Right lobe of liver (tissue), 6 donors: Measurements from ENCODE around the gene GPC6. TPM values are rescaled to one million over a fixed set of nuclear protein-coding genes. Genes with fewer than 3 reads are reported as not detected.
A peak's percentile ranks its signal among the peaks of the same experiment; 100 is the strongest.

Source experiments
- ATAC-seq, 4 donors: fragments of 200-7000 bp; cut with Tn5 transposase; one replicate each; pipeline ENCODE4 v1.9.1; 2020; ENCODE audit warnings: mild to moderate bottlenecking in 4 of 4, moderate library complexity in 4 of 4
- DNase-seq, 3 donors: peaks; one replicate each; pipeline ENCODE4 v3.0.0-alpha.2; 2020
- H3K27ac ChIP-seq, 3 donors: fragments of 200-600 bp; one replicate each; pipeline ENCODE4 v1.8.0; 2022
- H3K27me3 ChIP-seq, 2 donors: fragments of 200-600 bp; one replicate each; pipeline ENCODE4 v1.8.0; 2022
- H3K36me3 ChIP-seq, 4 donors: fragments of 200-600 bp; sonication (generic) in 1 of 4; one replicate each; pipeline versions ENCODE4 v1.5.1 to v1.8.0; 2017 to 2022; ENCODE audit warnings: control low read depth in 1 of 4
- H3K4me1 ChIP-seq, 4 donors: fragments of 200-600 bp; sonication (generic) in 1 of 4; one replicate each; pipeline versions ENCODE4 v1.5.1 to v1.8.0; 2017 to 2022; ENCODE audit warnings: control low read depth in 1 of 4
- H3K4me3 ChIP-seq, 3 donors: fragments of 200-600 bp; one replicate each; pipeline ENCODE4 v1.8.0; 2022
- H3K9me3 ChIP-seq, 4 donors: fragments of 200-600 bp; sonication (generic) in 1 of 4; one replicate each; pipeline versions ENCODE4 v1.5.1 to v1.8.0; 2017 to 2022; ENCODE audit warnings: control low read depth in 1 of 4
- POLR2A ChIP-seq: fragments of 450-650 bp; IDR thresholded peaks from one replicate; pipeline ENCODE4 v1.6.1; 2017; ENCODE audit warnings: antibody characterized with exemption, mild to moderate bottlenecking
- WGBS: methylation state at CpG from one replicate; pipeline ENCODE4 v1.1.6; 2018; ENCODE audit warnings: low coverage, low lambda C conversion rate; ENCODE audit not compliant: insufficient coverage; ENCODE audit errors: missing lambda C conversion rate; 5-methylcytosine and 5-hydroxymethylcytosine counted together
- intact Hi-C, 2 donors: fragments of 100-400 bp; cut with DNase I; formaldehyde crosslinking; loops; one replicate each; pipeline versions ENCODE4 v1.11.2 to v1.14.1; 2022
- total RNA-seq, 6 experiments: library from RNA; depleted of rRNA in 2 of 6; stranded (reverse); fragments of >200 nt in 2 of 6; fragmentation: NEBNext Ultra II Directional in 3 of 6; extraction: Animal tissue kit (Norgen Biotek cat#: 25700) in 3 of 6; gene quantifications; one replicate each; pipeline versions ENCODE4 v1.1.0 to v1.2.4, GENCODE V29; 2016 to 2023
- TF ChIP-seq, protein P1 (sequence below), 4 donors: fragments of 200-600 bp in 3 of 4; fragments of 450-650 bp in 1 of 4; IDR thresholded peaks; one replicate each; pipeline versions ENCODE4 v1.5.1 to v1.8.0; 2016 to 2022; ENCODE audit warnings: antibody characterized with exemption in 4 of 4, mild to moderate bottlenecking in 2 of 4
- donor health status: DM: no; HTN: yes; CAD: no.
- donor health status: DM: no; HTN: no; CAD: no.
- donor health status: DM: no; HTN: no; CAD: no.
- donor health status: DM: no; HTN: yes; CAD: no.
- donor health status: DM: no; HTN: yes; CAD: no.

GPC6 gene
- total RNA-seq, 6 experiments from 2014 or later = 18.6 to 30.1 (median 20.2) TPM

DNA sequence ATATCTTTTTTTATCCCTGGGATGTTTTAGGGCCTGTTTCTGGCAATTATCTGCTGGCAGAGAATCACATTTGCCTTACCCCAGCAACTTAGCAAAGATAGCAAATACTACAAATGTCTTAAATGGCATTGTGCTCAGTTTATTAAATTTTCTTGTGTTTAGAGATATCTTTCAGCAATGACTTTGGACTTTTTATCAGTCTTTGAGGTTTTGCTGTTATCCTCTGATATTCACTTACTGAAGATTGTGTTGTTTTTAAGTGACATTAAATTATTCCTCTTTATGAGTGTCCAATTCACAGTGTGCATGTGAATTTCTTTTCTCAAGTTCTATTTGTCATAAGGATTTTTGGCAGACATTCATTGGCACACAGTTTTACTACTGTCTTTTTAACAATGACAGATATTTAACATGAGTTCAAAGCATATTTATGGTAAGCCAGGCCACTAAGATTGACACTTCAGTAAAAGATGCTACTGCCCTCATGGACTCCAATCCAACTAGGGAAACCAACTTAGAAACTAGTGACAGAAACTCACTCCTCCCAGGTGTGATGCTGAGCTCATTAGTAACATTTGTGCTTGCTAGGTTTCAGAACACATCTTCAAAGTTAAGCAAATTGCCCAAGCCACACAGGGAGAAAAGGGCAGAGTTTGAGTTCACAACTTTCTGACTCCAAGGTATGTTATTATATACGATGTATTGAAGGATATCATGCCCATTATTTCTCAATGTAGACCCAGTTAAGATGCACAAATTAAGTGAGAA, 481.9 kb downstream of the GPC6 start:
- Histone ChIP-seq H3K9me3 (no peaks in the 10 kb centered on the region), H3K4me1 (peaks cover 0 to 7% (median 0%) of the 10 kb centered on the region in 4 donors), H3K4me3 (no peak overlapping the region), H3K27ac (no peak overlapping the region), H3K27me3 (no peaks in the 10 kb centered on the region), H3K36me3 (no peaks in the 10 kb centered on the region)
- DNase-seq (no peak), ATAC-seq (no peak)
- TF ChIP-seq POLR2A = no peak
- TF ChIP-seq, protein P1, sequence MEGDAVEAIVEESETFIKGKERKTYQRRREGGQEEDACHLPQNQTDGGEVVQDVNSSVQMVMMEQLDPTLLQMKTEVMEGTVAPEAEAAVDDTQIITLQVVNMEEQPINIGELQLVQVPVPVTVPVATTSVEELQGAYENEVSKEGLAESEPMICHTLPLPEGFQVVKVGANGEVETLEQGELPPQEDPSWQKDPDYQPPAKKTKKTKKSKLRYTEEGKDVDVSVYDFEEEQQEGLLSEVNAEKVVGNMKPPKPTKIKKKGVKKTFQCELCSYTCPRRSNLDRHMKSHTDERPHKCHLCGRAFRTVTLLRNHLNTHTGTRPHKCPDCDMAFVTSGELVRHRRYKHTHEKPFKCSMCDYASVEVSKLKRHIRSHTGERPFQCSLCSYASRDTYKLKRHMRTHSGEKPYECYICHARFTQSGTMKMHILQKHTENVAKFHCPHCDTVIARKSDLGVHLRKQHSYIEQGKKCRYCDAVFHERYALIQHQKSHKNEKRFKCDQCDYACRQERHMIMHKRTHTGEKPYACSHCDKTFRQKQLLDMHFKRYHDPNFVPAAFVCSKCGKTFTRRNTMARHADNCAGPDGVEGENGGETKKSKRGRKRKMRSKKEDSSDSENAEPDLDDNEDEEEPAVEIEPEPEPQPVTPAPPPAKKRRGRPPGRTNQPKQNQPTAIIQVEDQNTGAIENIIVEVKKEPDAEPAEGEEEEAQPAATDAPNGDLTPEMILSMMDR (IDR thresholded peaks at IDR 0.05) = no peak
- intact Hi-C loops = no loop called here
- 40% methylated on average over 1 of the region's 1 CpG for WGBS

GRCh38 chr13:93709506-93710244, 483.1 kb downstream of the GPC6 start:
- intact Hi-C loops = no loop called here
- no peak for DNase-seq
- H3K27ac ChIP-seq = no peak overlapping the region
- ATAC-seq = peak in 3 of 4 donors; percentile 22 to 72 (median 44)
- H3K4me1 ChIP-seq = peaks cover 0 to 7% (median 0%) of the 10 kb centered on the region in 4 donors
- H3K36me3 ChIP-seq = no peaks in the 10 kb centered on the region
- H3K4me3 ChIP-seq = no peak overlapping the region
- H3K27me3 ChIP-seq = no peaks in the 10 kb centered on the region
- WGBS = 0% methylated on average over 1 of the region's 1 CpG
- peaks cover 0 to 5% (median 0%) of the 10 kb centered on the region in 4 donors for H3K9me3 ChIP-seq
- TF ChIP-seq, protein P1 (IDR thresholded peaks at IDR 0.05) = no peak
- no peak for TF ChIP-seq POLR2A

DNA sequence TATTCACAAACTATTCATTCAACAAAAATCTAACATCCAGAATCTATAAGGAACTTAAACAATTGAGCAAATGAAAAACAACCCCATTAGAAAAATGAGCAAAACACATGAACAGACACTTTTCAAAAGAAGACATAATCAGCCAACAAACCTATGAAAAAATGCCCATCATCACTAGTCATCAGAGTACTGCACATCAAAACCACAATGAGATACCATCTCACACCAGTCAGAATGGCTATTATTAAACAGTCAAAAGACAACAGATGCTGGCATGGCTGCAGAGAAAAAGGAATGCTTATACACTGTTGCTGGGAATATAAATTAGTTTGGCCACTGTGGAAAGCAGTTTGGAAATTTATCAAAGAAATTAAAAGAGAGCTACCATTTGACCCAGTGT, 487.6 kb downstream of the GPC6 start:
- ATAC-seq (no peak), DNase-seq (no peak)
- intact Hi-C loops = no loop called here
- Histone ChIP-seq H3K36me3 (no peaks in the 10 kb centered on the region), H3K27ac (no peak overlapping the region), H3K4me3 (no peak overlapping the region), H3K9me3 (peaks cover 0 to 5% (median 0%) of the 10 kb centered on the region in 4 donors), H3K4me1 (peaks cover 0 to 5% (median 0%) of the 10 kb centered on the region in 4 donors), H3K27me3 (no peaks in the 10 kb centered on the region)
- no peak for TF ChIP-seq POLR2A
- TF ChIP-seq, protein P1 (IDR thresholded peaks at IDR 0.05) = no peak

GRCh38 chr13:93715866-93716265, 489.3 kb downstream of the GPC6 start:
- WGBS = 91% methylated on average over 4 of the region's 4 CpGs
- H3K4me3 ChIP-seq = no peak overlapping the region
- no peaks in the 10 kb centered on the region for H3K27me3 ChIP-seq
- intact Hi-C loops = no loop called here
- peaks cover 0 to 5% (median 0%) of the 10 kb centered on the region in 4 donors for H3K9me3 ChIP-seq
- no peaks in the 10 kb centered on the region for H3K4me1 ChIP-seq
- TF ChIP-seq POLR2A = no peak
- TF ChIP-seq, protein P1 (IDR thresholded peaks at IDR 0.05) = no peak
- H3K36me3 ChIP-seq = no peaks in the 10 kb centered on the region
- no peak for ATAC-seq
- DNase-seq = no peak
- H3K27ac ChIP-seq = no peak overlapping the region
